Lower lobe of right lung (tissue), 2 donors: ENCODE results near the gene NAT10. TPM values are rescaled to one million over a fixed set of nuclear protein-coding genes. Genes with fewer than 3 reads are reported as not detected.

Source experiments
- ATAC-seq, 2 donors: fragments of 200-7000 bp; cut with Tn5 transposase; one replicate each; pipeline ENCODE4 v1.9.1; 2020 to 2022; ENCODE audit warnings: mild to moderate bottlenecking in 2 of 2, moderate library complexity in 2 of 2
- DNase-seq: peaks from one replicate; pipeline ENCODE4 v3.0.0-alpha.2; 2020
- H3K27ac ChIP-seq: fragments of 200-600 bp; one replicate; pipeline ENCODE4 v1.8.0; 2022
- H3K27me3 ChIP-seq: fragments of 200-600 bp; one replicate; pipeline ENCODE4 v1.8.0; 2022; ENCODE audit warnings: low read depth
- H3K36me3 ChIP-seq: fragments of 200-600 bp; one replicate; pipeline ENCODE4 v1.8.0; 2022; ENCODE audit warnings: mild to moderate bottlenecking
- H3K4me1 ChIP-seq: fragments of 200-600 bp; one replicate; pipeline ENCODE4 v1.8.0; 2022
- H3K4me3 ChIP-seq: fragments of 200-600 bp; one replicate; pipeline ENCODE4 v1.8.0; 2022; ENCODE audit warnings: mild to moderate bottlenecking
- H3K9me3 ChIP-seq: fragments of 200-600 bp; one replicate; pipeline ENCODE4 v1.8.0; 2022
- CTCF ChIP-seq: fragments of 200-600 bp; IDR thresholded peaks from one replicate; pipeline ENCODE4 v1.8.0; 2022; ENCODE audit warnings: antibody characterized with exemption, mild to moderate bottlenecking
- intact Hi-C: fragments of 100-400 bp; cut with DNase I; formaldehyde crosslinking; loops from one replicate; pipeline ENCODE4 v1.11.0; 2022
- total RNA-seq: library from RNA; stranded (reverse); fragmentation: NEBNext Ultra II Directional; extraction: Animal tissue kit (Norgen Biotek cat#: 25700); gene quantifications from one replicate; pipeline ENCODE4 v1.2.1, GENCODE V29; 2021
- donor health status: DM: no; HTN: yes; CAD: no; lungs with severe emphysema.

NAT10 gene
- total RNA-seq, 1 donor from 2014 or later, result 37.3 TPM

- Histone ChIP-seq H3K9me3 (no peaks in the 10 kb centered on the region), H3K27me3 (no peaks in the 10 kb centered on the region), H3K36me3 (no peaks in the 10 kb centered on the region), H3K4me1 (no peaks in the 10 kb centered on the region), H3K27ac (no peak overlapping the region), H3K4me3 (no peak overlapping the region)
- no peak for ATAC-seq
- DNase-seq, result no peak
- TF ChIP-seq CTCF, result no peak
- intact Hi-C loops, result no loop called here
Measured at GRCh38 chr11:34190192-34191139, 85.0 kb downstream of the NAT10 start.

- TF ChIP-seq CTCF, result no peak
- Histone ChIP-seq H3K27me3 (no peaks in the 10 kb centered on the region), H3K27ac (no peak overlapping the region), H3K4me3 (no peak overlapping the region), H3K4me1 (no peaks in the 10 kb centered on the region), H3K9me3 (no peaks in the 10 kb centered on the region), H3K36me3 (no peaks in the 10 kb centered on the region)
- intact Hi-C loops, result no loop called here
- ATAC-seq (no peak), DNase-seq (no peak)
Measured at GRCh38 chr11:34191578-34191977, 86.1 kb downstream of the NAT10 start.

GRCh38 chr11:34192481-34193401, 87.3 kb downstream of the NAT10 start:
- no peak for TF ChIP-seq CTCF
- Histone ChIP-seq H3K4me3 (no peak overlapping the region), H3K36me3 (no peaks in the 10 kb centered on the region), H3K27ac (no peak overlapping the region), H3K9me3 (no peaks in the 10 kb centered on the region), H3K4me1 (no peaks in the 10 kb centered on the region), H3K27me3 (no peaks in the 10 kb centered on the region)
- ATAC-seq, result peak; percentile 39
- intact Hi-C loops, result no loop called here
- DNase-seq, result no peak

- intact Hi-C loops, result no loop called here
- H3K27ac ChIP-seq, result no peak overlapping the region
- no peaks in the 10 kb centered on the region for H3K36me3 ChIP-seq
- DNase-seq, result no peak
- H3K4me1 ChIP-seq, result no peaks in the 10 kb centered on the region
- H3K9me3 ChIP-seq, result no peaks in the 10 kb centered on the region
- no peaks in the 10 kb centered on the region for H3K27me3 ChIP-seq
- ATAC-seq, result no peak
- no peak overlapping the region for H3K4me3 ChIP-seq
- no peak for TF ChIP-seq CTCF
Measured at GRCh38 chr11:34194576-34195335, 89.3 kb downstream of the NAT10 start.

Other genes with a start within 250 kb of the NAT10 start
- 56.4 TPM for gene LMO2, start 213.6 kb upstream of the NAT10 start, total RNA-seq
- gene CAPRIN1, start 53.9 kb upstream of the NAT10 start, total RNA-seq, result 187 TPM